K562 (cell line): ENCODE results near the gene SREBF1.

ENCODE experiments used
- CBX1 ChIP-seq: sonication (generic); IDR thresholded peaks from 2 replicates; pipeline ENCODE4 v1.6.1; 2016; ENCODE audit warnings: antibody characterized with exemption, low read depth, mild to moderate bottlenecking
- DNMT1 ChIP-seq: fragments of 450-650 bp; IDR thresholded peaks from 2 replicates; pipeline ENCODE4 v1.6.1; 2016; ENCODE audit warnings: antibody characterized with exemption, mild to moderate bottlenecking
- FOSL1 ChIP-seq: fragments of 200-800 bp; sonication (Bioruptor generic); conservative IDR thresholded peaks from 2 replicates; pipeline ENCODE4 v1.6.1; 2016; ENCODE audit warnings: missing genetic modification characterization, missing compliant biosample characterization
- GATAD2A ChIP-seq: fragments of 450-650 bp; IDR thresholded peaks from 2 replicates; pipeline ENCODE4 v1.6.1; 2017
- NFE2L1 ChIP-seq: fragments of 450-650 bp; IDR thresholded peaks from 2 replicates; pipeline ENCODE4 v1.6.1; 2016; ENCODE audit warnings: missing genetic modification characterization, low read depth, mild to moderate bottlenecking, missing compliant biosample characterization, moderate library complexity, borderline replicate concordance
- PHB2 ChIP-seq: fragments of 450-650 bp; IDR thresholded peaks from 2 replicates; pipeline ENCODE4 v1.6.1; 2017; ENCODE audit warnings: low read depth
- POLR2AphosphoS5 ChIP-seq: IDR thresholded peaks from 2 replicates; pipeline ENCODE4 v1.6.1; 2011; ENCODE audit warnings: mild to moderate bottlenecking, low read depth, low read length, moderate library complexity; ENCODE audit not compliant: control insufficient read depth, insufficient read depth
- POLR2G ChIP-seq: fragments of 200-400 bp; formaldehyde crosslinking; IDR thresholded peaks from 2 replicates; pipeline ENCODE4 v1.6.1; 2017; ENCODE audit warnings: low read depth, mild to moderate bottlenecking, antibody characterized with exemption, low read length, moderate library complexity
- ZNF124 ChIP-seq: sonication (generic); formaldehyde crosslinking; IDR thresholded peaks from 2 replicates; pipeline ENCODE4 v1.8.1; 2022; ENCODE audit warnings: missing genetic modification reagents
- TF ChIP-seq, protein P1 (sequence below), 3 experiments: IDR thresholded peaks in 2 of 3; conservative IDR thresholded peaks in 1 of 3; 2 replicates each; pipeline ENCODE4 v1.5.1; 2011 to 2012; ENCODE audit warnings: low read length in 3 of 3, mild to moderate bottlenecking in 3 of 3, control low read depth in 2 of 3, improper control_type of control experiment in 1 of 3, inconsistent platforms in 1 of 3, low read depth in 1 of 3, mixed read lengths in 1 of 3, moderate library complexity in 1 of 3; ENCODE audit not compliant: insufficient read depth in 2 of 3
- TF ChIP-seq, protein P2 (sequence below): fragments of 250-450 bp; sonication (Bioruptor Pico); IDR thresholded peaks from 2 replicates; pipeline ENCODE4 v1.5.0; 2021
- TF ChIP-seq, protein P3 (sequence below): sonication (generic); formaldehyde crosslinking; IDR thresholded peaks from 2 replicates; pipeline ENCODE4 v1.8.1; 2022; ENCODE audit warnings: missing genetic modification reagents

DNA sequence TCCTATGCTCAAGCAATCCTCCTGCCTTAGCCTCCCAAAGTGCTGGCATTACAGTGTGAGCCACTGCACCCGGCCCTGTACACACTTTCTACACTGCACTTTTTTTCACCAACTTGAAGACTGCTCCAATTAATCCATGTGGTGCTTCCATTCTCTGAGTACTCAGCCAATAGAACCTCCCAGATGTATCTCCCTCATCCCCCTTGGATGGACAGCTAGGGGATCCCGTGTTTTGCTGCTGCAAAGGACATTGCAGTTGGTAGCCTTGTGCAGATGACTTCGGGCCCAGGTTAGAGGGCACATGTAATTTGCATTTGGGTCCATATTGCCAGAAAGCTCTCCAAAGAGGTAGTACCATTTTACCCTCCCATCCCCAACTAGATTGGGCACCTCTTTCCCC, 59.9 kb downstream of the SREBF1 start:
- TF ChIP-seq PHB2 = no peak
- TF ChIP-seq DNMT1 = no peak
- no peak for TF ChIP-seq FOSL1
- no peak for TF ChIP-seq ZNF124 (CRISPR knock-in tag)
- no peak for TF ChIP-seq GATAD2A
- TF ChIP-seq POLR2AphosphoS5 = no peak
- TF ChIP-seq, protein P1, sequence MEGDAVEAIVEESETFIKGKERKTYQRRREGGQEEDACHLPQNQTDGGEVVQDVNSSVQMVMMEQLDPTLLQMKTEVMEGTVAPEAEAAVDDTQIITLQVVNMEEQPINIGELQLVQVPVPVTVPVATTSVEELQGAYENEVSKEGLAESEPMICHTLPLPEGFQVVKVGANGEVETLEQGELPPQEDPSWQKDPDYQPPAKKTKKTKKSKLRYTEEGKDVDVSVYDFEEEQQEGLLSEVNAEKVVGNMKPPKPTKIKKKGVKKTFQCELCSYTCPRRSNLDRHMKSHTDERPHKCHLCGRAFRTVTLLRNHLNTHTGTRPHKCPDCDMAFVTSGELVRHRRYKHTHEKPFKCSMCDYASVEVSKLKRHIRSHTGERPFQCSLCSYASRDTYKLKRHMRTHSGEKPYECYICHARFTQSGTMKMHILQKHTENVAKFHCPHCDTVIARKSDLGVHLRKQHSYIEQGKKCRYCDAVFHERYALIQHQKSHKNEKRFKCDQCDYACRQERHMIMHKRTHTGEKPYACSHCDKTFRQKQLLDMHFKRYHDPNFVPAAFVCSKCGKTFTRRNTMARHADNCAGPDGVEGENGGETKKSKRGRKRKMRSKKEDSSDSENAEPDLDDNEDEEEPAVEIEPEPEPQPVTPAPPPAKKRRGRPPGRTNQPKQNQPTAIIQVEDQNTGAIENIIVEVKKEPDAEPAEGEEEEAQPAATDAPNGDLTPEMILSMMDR (IDR thresholded peaks at IDR 0.05 in 2 of 3, conservative IDR thresholded peaks at IDR 0.05 in 1 of 3; ENCODE audit: insufficient read depth in 2 of 3, low read depth in 1 of 3, low read length in 3 of 3) = no peak
- TF ChIP-seq, protein P2, sequence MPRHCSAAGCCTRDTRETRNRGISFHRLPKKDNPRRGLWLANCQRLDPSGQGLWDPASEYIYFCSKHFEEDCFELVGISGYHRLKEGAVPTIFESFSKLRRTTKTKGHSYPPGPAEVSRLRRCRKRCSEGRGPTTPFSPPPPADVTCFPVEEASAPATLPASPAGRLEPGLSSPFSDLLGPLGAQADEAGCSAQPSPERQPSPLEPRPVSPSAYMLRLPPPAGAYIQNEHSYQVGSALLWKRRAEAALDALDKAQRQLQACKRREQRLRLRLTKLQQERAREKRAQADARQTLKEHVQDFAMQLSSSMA (CRISPR knock-in tag) = no peak
- TF ChIP-seq, protein P3, sequence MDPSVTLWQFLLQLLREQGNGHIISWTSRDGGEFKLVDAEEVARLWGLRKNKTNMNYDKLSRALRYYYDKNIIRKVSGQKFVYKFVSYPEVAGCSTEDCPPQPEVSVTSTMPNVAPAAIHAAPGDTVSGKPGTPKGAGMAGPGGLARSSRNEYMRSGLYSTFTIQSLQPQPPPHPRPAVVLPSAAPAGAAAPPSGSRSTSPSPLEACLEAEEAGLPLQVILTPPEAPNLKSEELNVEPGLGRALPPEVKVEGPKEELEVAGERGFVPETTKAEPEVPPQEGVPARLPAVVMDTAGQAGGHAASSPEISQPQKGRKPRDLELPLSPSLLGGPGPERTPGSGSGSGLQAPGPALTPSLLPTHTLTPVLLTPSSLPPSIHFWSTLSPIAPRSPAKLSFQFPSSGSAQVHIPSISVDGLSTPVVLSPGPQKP (CRISPR knock-in tag) = no peak
- TF ChIP-seq CBX1 = no peak
- no peak for TF ChIP-seq POLR2G
- no peak for TF ChIP-seq NFE2L1 (tag)
